Keratinocyte (primary cell): ENCODE data around the gene CUL3. TPM values are rescaled to one million over a fixed set of nuclear protein-coding genes. Genes with fewer than 3 reads are reported as not detected.
"Not testable (repeated sequence)": the region's sequence is repeated elsewhere in the genome, so short reads cannot be mapped to it uniquely, and the experiment has no call there.

ENCODE experiments used
- DNase-seq: peaks from one replicate; pipeline ENCODE4 v3.0.0-alpha.2; 2011; ENCODE audit warnings: low read depth, missing footprints, low spot score
- FAIRE-seq: peaks from 2 replicates; lab custom pipeline; 2011; peaks lifted over from hg19 to GRCh38; lab: Jason Lieb, UNC
- H2AFZ ChIP-seq: 2 replicates; pipeline ENCODE4 v1.6.0; 2012; ENCODE audit warnings: low read length, control low read depth, inconsistent platforms; ENCODE audit not compliant: control insufficient read depth
- H3K27ac ChIP-seq: 2 replicates; pipeline ENCODE4 v1.5.1; 2011; ENCODE audit warnings: low read length; ENCODE audit not compliant: control insufficient read depth, insufficient read depth
- H3K27me3 ChIP-seq: 3 replicates; pipeline ENCODE4 v1.6.0; 2011; ENCODE audit warnings: low read length; ENCODE audit not compliant: control insufficient read depth, insufficient read depth; ENCODE audit errors: extremely low read depth
- H3K36me3 ChIP-seq, 2 experiments: 2 replicates in 1 of 2; 3 replicates in 1 of 2; pipeline ENCODE4 v1.5.1; 2011; ENCODE audit warnings: low read length in 2 of 2, mild to moderate bottlenecking in 1 of 2; ENCODE audit not compliant: control insufficient read depth in 2 of 2, insufficient read depth in 2 of 2; ENCODE audit errors: extremely low read depth in 1 of 2
- H3K4me1 ChIP-seq: 3 replicates; pipeline ENCODE4 v1.5.1; 2011; ENCODE audit warnings: low read length; ENCODE audit not compliant: control insufficient read depth, insufficient read depth; ENCODE audit errors: extremely low read depth
- H3K4me2 ChIP-seq: 3 replicates; pipeline ENCODE4 v1.6.0; 2011; ENCODE audit warnings: low read depth, low read length; ENCODE audit not compliant: control insufficient read depth, insufficient read depth; ENCODE audit errors: extremely low read depth
- H3K4me3 ChIP-seq, 3 experiments: fragments of 200-600 bp in 1 of 3; sonication (generic) in 1 of 3; 2 replicates in 2 of 3; 3 replicates in 1 of 3; pipeline ENCODE4 v1.5.1; 2011 to 2016; ENCODE audit warnings: low read length in 3 of 3, mild to moderate bottlenecking in 3 of 3, control low read depth in 2 of 3, inconsistent platforms in 1 of 3, low read depth in 1 of 3, mixed read lengths in 1 of 3, mixed run types in 1 of 3, moderate library complexity in 1 of 3; ENCODE audit not compliant: control insufficient read depth in 2 of 3, insufficient read depth in 2 of 3; ENCODE audit errors: extremely low read depth in 1 of 3
- H3K79me2 ChIP-seq: 2 replicates; pipeline ENCODE4 v1.6.0; 2012; ENCODE audit warnings: low read length; ENCODE audit not compliant: control insufficient read depth, insufficient read depth
- H3K9ac ChIP-seq: 3 replicates; pipeline ENCODE4 v1.6.0; 2011; ENCODE audit warnings: low read length; ENCODE audit not compliant: control insufficient read depth, insufficient read depth; ENCODE audit errors: extremely low read depth
- H3K9me1 ChIP-seq: 3 replicates; pipeline ENCODE4 v1.6.0; 2011; ENCODE audit warnings: low read length; ENCODE audit not compliant: control insufficient read depth, insufficient read depth; ENCODE audit errors: extremely low read depth
- H3K9me3 ChIP-seq: 2 replicates; pipeline ENCODE4 v1.5.1; 2012; ENCODE audit warnings: low read depth, low read length; ENCODE audit not compliant: control insufficient read depth
- H4K20me1 ChIP-seq: 3 replicates; pipeline ENCODE4 v1.6.0; 2011; ENCODE audit warnings: low read length; ENCODE audit not compliant: control insufficient read depth, insufficient read depth; ENCODE audit errors: extremely low read depth
- EZH2 ChIP-seq: IDR thresholded peaks from one replicate; pipeline ENCODE4 v1.6.1; 2012; ENCODE audit warnings: inconsistent platforms, mild to moderate bottlenecking, low read length, moderate library complexity
- dilution Hi-C: fragments of 300-500 bp; cut with MboI; formaldehyde crosslinking; loops from one replicate; pipeline ENCODE4 v1.7.0; 2020; ENCODE audit warnings: low sequenced_read_pairs; ENCODE audit not compliant: extremely low pct_ligation_motif_present
- polyA plus RNA-seq, 5 experiments: library from polyadenylated mRNA; depleted of rRNA in 3 of 5; stranded (reverse) in 3 of 5; stranded (forward) in 1 of 5; unstranded in 1 of 5; fragments of >200 nt; gene quantifications; 1 replicate in 1 of 5; 2 replicates in 3 of 5; 3 replicates in 1 of 5; pipeline versions ENCODE4 v1.2.1 to v1.2.3, GENCODE V29; 2011 to 2012; ENCODE audit warnings: missing spikeins in 2 of 5, low read depth in 1 of 5, low replicate concordance in 1 of 5
- TF ChIP-seq, protein P1 (sequence below), 3 experiments: IDR thresholded peaks in 1 of 3; conservative IDR thresholded peaks in 1 of 3; optimal IDR thresholded peaks in 1 of 3; 2 replicates in 2 of 3; 3 replicates in 1 of 3; pipeline versions ENCODE3 to v1.5.1; 2011; ENCODE audit warnings: low read length in 3 of 3, mild to moderate bottlenecking in 3 of 3, moderate library complexity in 2 of 3, control low read depth in 1 of 3, inconsistent platforms in 1 of 3; ENCODE audit not compliant: insufficient read depth in 2 of 3; ENCODE audit errors: extremely low read depth in 1 of 3

Gene CUL3
- polyA plus RNA-seq, 1 donor (not counting 4 experiments of a cell fraction or from before 2014, with no cell fraction given), result 71.7 TPM

GRCh38 chr2:224611938-224612337 lies 26.8 kb upstream of the CUL3 start:
- Histone ChIP-seq H3K9me1 (no peaks in the 10 kb centered on the region), H4K20me1 (no peaks in the 10 kb centered on the region), H3K36me3 (no peaks in the 10 kb centered on the region), H3K4me3 (no peak overlapping the region), H3K4me2 (no peak overlapping the region), H3K9ac (no peak overlapping the region), H3K27me3 (no peaks in the 10 kb centered on the region), H3K9me3 (no peaks in the 10 kb centered on the region), H3K79me2 (no peaks in the 10 kb centered on the region), H2AFZ (no peak overlapping the region), H3K4me1 (no peaks in the 10 kb centered on the region), H3K27ac (no peak overlapping the region)
- dilution Hi-C loops, result no loop called here
- FAIRE-seq, result no peak
- TF ChIP-seq, protein P1, sequence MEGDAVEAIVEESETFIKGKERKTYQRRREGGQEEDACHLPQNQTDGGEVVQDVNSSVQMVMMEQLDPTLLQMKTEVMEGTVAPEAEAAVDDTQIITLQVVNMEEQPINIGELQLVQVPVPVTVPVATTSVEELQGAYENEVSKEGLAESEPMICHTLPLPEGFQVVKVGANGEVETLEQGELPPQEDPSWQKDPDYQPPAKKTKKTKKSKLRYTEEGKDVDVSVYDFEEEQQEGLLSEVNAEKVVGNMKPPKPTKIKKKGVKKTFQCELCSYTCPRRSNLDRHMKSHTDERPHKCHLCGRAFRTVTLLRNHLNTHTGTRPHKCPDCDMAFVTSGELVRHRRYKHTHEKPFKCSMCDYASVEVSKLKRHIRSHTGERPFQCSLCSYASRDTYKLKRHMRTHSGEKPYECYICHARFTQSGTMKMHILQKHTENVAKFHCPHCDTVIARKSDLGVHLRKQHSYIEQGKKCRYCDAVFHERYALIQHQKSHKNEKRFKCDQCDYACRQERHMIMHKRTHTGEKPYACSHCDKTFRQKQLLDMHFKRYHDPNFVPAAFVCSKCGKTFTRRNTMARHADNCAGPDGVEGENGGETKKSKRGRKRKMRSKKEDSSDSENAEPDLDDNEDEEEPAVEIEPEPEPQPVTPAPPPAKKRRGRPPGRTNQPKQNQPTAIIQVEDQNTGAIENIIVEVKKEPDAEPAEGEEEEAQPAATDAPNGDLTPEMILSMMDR (optimal IDR thresholded peaks at IDR 0.05 in 1 of 3, IDR thresholded peaks at IDR 0.05 in 1 of 3, conservative IDR thresholded peaks at IDR 0.05 in 1 of 3; ENCODE audit: extremely low read depth in 1 of 3, insufficient read depth in 2 of 3, low read length in 3 of 3), result peak in 2 of 3 experiments; percentile 14 to 15
- no peak for TF ChIP-seq EZH2
- DNase-seq, result no peak

DNA sequence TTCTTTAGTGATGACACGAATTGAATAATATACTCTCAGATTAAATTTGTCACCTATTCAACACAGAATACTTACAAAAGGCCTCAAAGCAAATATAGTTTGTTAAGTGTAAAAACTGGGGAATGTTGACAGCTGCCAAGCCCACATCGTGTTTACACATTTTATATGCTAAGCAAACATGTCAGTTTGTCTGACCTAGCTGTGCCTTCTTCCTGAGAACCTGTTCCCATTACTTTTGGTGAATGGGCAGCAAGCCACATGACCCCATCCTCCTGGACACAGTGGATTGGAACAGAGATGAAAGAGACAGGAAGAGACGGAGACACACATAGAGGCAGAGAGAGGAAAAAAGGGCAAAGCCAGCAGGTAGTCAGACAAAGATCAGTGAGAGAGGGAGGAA lies 22.9 kb upstream of the CUL3 start:
- H3K4me3 ChIP-seq, result no peak overlapping the region
- no peaks in the 10 kb centered on the region for H3K79me2 ChIP-seq
- H3K4me2 ChIP-seq, result no peak overlapping the region
- H3K9ac ChIP-seq, result no peak overlapping the region
- H2AFZ ChIP-seq, result no peak overlapping the region
- H4K20me1 ChIP-seq, result no peaks in the 10 kb centered on the region
- H3K9me1 ChIP-seq, result no peaks in the 10 kb centered on the region
- no peaks in the 10 kb centered on the region for H3K36me3 ChIP-seq
- no peaks in the 10 kb centered on the region for H3K4me1 ChIP-seq
- no peak for TF ChIP-seq EZH2
- TF ChIP-seq, protein P1 (optimal IDR thresholded peaks at IDR 0.05 in 1 of 3, IDR thresholded peaks at IDR 0.05 in 1 of 3, conservative IDR thresholded peaks at IDR 0.05 in 1 of 3; ENCODE audit: extremely low read depth in 1 of 3, insufficient read depth in 2 of 3, low read length in 3 of 3), result no peak
- H3K27me3 ChIP-seq, result no peaks in the 10 kb centered on the region
- no peaks in the 10 kb centered on the region for H3K9me3 ChIP-seq
- FAIRE-seq (no peak), DNase-seq (no peak)
- dilution Hi-C loops, result no loop called here
- no peak overlapping the region for H3K27ac ChIP-seq

- H3K9me1 ChIP-seq, H2AFZ ChIP-seq, H4K20me1 ChIP-seq, dilution Hi-C loops, H3K4me2 ChIP-seq, H3K36me3 ChIP-seq, H3K4me3 ChIP-seq, H3K9ac ChIP-seq, DNase-seq, H3K27ac ChIP-seq, H3K79me2 ChIP-seq, FAIRE-seq, H3K4me1 ChIP-seq, H3K27me3 ChIP-seq, H3K9me3 ChIP-seq: not testable (repeated sequence)
Observed at GRCh38 chr2:224603746-224604500, 18.8 kb upstream of the CUL3 start.
